Esophagus muscularis mucosa (tissue), 4 donors: ENCODE data around the gene THADA. TPM values are rescaled to one million over a fixed set of nuclear protein-coding genes. Genes with fewer than 3 reads are reported as not detected.

Source experiments
- DNase-seq: peaks from one replicate; pipeline ENCODE4 v3.0.0-alpha.2; 2017; ENCODE audit errors: extremely low spot score
- H3K27ac ChIP-seq, 4 donors: fragments of 200-600 bp; sonication (generic); replicated peaks in 1 of 4; 1 replicate in 3 of 4; 2 replicates in 1 of 4; pipeline ENCODE4 v1.5.1; 2016 to 2019; ENCODE audit warnings: mild to moderate bottlenecking in 1 of 4
- H3K27me3 ChIP-seq, 4 donors: fragments of 200-600 bp; sonication (generic); one replicate each; pipeline versions ENCODE4 v1.5.1 to v1.6.0; 2016 to 2019
- H3K36me3 ChIP-seq, 4 donors: fragments of 200-600 bp; sonication (generic); one replicate each; pipeline ENCODE4 v1.5.1; 2016 to 2019
- H3K4me1 ChIP-seq, 4 donors: fragments of 200-600 bp; sonication (generic); one replicate each; pipeline ENCODE4 v1.5.1; 2016 to 2019
- H3K4me3 ChIP-seq, 4 donors: fragments of 200-600 bp; sonication (generic); 1 replicate in 2 of 4; 2 replicates in 2 of 4; pipeline ENCODE4 v1.5.1; 2016 to 2019; ENCODE audit warnings: mild to moderate bottlenecking in 4 of 4, moderate library complexity in 1 of 4
- H3K9me3 ChIP-seq, 4 donors: fragments of 200-600 bp; sonication (generic); 1 replicate in 3 of 4; 2 replicates in 1 of 4; pipeline ENCODE4 v1.5.1; 2016 to 2019
- EP300 ChIP-seq: sonication (generic); formaldehyde crosslinking; IDR thresholded peaks from one replicate; pipeline ENCODE4 v1.6.1; 2017; ENCODE audit warnings: antibody characterized with exemption
- POLR2A ChIP-seq: fragments of 450-650 bp; IDR thresholded peaks from one replicate; pipeline ENCODE4 v1.6.1; 2017; ENCODE audit warnings: antibody characterized with exemption, moderate library complexity, mild to moderate bottlenecking, low read depth
- POLR2AphosphoS5 ChIP-seq, 2 donors: sonication (generic); formaldehyde crosslinking; IDR thresholded peaks; one replicate each; pipeline ENCODE4 v1.6.1; 2017; ENCODE audit warnings: antibody characterized with exemption in 2 of 2
- WGBS: methylation state at CpG from one replicate; pipeline ENCODE4 v1.1.5; 2018; 5-methylcytosine and 5-hydroxymethylcytosine counted together
- intact Hi-C: fragments of 100-400 bp; cut with DNase I; formaldehyde crosslinking; loops from one replicate; pipeline ENCODE4 v1.15.1; 2023
- total RNA-seq, 4 donors: library from RNA; depleted of rRNA; stranded (reverse); fragments of >200 nt; gene quantifications; one replicate each; pipeline versions ENCODE4 v1.1.0 to v1.2.1, GENCODE V29; 2016
- TF ChIP-seq, protein P1 (sequence below), 3 experiments: fragments of 200-600 bp in 2 of 3; fragments of 450-650 bp in 1 of 3; sonication (generic) in 2 of 3; IDR thresholded peaks; one replicate each; pipeline ENCODE4 v1.5.1; 2017 to 2019; ENCODE audit warnings: antibody characterized with exemption in 3 of 3, mild to moderate bottlenecking in 2 of 3, moderate library complexity in 1 of 3

THADA gene
- total RNA-seq, 4 donors from 2014 or later = 17.2 to 28.7 (median 21.3) TPM

DNA sequence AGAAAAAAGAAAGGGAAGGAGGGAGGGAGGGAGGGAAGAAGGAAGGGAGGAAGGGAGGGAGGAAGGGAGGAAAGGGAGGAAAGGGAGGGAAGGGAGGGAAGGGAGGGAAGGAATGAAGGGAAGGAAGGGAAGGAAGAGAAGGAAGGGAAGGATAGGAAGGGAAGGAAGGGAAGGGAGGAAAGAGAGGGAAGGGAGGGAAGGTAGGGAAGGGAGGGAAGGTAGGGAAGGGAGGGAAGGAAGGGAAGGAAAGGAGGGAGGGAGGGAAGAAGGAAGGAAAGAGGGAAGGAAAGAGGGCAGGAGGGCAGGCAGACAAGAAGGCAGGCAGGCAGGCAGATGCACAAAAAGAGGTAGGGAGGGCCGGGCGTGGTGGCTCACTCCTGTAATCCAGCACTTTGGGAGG is 74.9 kb downstream of the THADA start:
- no peak for DNase-seq
- Histone ChIP-seq H3K36me3 (no peaks in the 10 kb centered on the region), H3K27me3 (no peaks in the 10 kb centered on the region), H3K27ac (peak overlapping the region in 3 of 4 donors; percentile 79 to 82 (median 81)), H3K4me1 (peaks cover 41 to 72% (median 64%) of the 10 kb centered on the region in 4 donors), H3K4me3 (no peak overlapping the region), H3K9me3 (no peaks in the 10 kb centered on the region)
- TF ChIP-seq EP300 (no peak), POLR2A (no peak), POLR2AphosphoS5 (IDR thresholded peaks at IDR 0.05) (no peak)
- TF ChIP-seq, protein P1, sequence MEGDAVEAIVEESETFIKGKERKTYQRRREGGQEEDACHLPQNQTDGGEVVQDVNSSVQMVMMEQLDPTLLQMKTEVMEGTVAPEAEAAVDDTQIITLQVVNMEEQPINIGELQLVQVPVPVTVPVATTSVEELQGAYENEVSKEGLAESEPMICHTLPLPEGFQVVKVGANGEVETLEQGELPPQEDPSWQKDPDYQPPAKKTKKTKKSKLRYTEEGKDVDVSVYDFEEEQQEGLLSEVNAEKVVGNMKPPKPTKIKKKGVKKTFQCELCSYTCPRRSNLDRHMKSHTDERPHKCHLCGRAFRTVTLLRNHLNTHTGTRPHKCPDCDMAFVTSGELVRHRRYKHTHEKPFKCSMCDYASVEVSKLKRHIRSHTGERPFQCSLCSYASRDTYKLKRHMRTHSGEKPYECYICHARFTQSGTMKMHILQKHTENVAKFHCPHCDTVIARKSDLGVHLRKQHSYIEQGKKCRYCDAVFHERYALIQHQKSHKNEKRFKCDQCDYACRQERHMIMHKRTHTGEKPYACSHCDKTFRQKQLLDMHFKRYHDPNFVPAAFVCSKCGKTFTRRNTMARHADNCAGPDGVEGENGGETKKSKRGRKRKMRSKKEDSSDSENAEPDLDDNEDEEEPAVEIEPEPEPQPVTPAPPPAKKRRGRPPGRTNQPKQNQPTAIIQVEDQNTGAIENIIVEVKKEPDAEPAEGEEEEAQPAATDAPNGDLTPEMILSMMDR (IDR thresholded peaks at IDR 0.05) = no peak
- intact Hi-C loops = no loop called here
- WGBS = 100% methylated on average over 2 of the region's 2 CpGs

DNA sequence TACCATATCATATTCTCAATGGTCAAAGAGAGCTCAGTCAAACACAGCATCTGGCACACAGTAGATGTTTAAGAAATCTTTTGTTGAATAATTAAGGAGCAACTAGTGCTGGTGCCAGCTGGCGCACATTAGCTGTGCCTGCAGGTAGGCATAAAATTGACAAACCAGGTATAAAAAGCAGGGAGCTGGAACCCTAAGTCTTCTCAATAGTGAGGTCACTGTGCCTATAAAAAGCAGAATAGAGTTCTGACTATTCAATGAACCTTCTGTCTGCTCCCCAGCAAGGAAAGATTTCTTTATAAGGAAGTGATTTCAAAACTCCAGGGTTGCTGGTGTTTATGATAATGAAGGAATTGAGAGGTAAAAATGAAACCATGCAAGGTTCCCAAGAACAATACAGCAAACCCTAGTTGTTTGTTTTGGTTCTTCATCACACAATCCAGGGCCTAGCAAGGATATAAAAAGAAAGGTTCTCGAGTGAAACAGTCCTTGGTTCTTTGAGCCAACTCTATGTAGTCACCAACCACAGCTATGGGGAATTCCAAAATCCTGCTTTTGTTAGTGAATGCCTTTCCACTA is 76.1 kb downstream of the THADA start:
- intact Hi-C loops = no loop called here
- no peaks in the 10 kb centered on the region for H3K9me3 ChIP-seq
- TF ChIP-seq EP300 (no peak), POLR2A (no peak), POLR2AphosphoS5 (IDR thresholded peaks at IDR 0.05) (peak in 1 of 2 donors; percentile 31)
- TF ChIP-seq, protein P1 (IDR thresholded peaks at IDR 0.05) = no peak
- no peak for DNase-seq
- no peaks in the 10 kb centered on the region for H3K36me3 ChIP-seq
- WGBS = 45% methylated on average over 2 of the region's 2 CpGs
- no peak overlapping the region for H3K4me3 ChIP-seq
- peaks cover 46 to 74% (median 64%) of the 10 kb centered on the region in 4 donors for H3K4me1 ChIP-seq
- peak overlapping the region; percentile 79 to 82 (median 80) for H3K27ac ChIP-seq
- H3K27me3 ChIP-seq = no peaks in the 10 kb centered on the region

DNA sequence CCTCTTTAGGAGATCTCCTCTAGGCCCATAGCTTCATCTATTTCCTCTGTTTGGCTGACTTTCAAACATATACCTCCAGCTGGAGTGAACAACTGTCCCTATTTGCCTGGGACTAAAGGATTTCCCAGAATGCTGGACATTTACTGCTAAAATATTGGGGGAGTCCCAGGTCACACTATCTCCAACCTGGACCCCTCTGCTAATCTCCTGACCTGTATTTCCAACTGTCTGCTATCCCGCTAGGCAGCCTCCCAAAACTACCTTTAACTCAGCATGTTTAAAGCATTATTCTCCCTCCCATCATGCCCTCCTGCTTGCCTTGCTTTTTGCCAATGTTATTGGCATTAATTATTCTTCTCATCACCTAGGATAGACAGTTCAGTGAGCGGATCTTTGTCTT is 77.1 kb downstream of the THADA start:
- no peaks in the 10 kb centered on the region for H3K9me3 ChIP-seq
- no peaks in the 10 kb centered on the region for H3K27me3 ChIP-seq
- TF ChIP-seq, protein P1 (IDR thresholded peaks at IDR 0.05) = no peak
- H3K4me3 ChIP-seq = no peak overlapping the region
- WGBS = 100% methylated on average over 2 of the region's 2 CpGs
- no peaks in the 10 kb centered on the region for H3K36me3 ChIP-seq
- no peak for DNase-seq
- H3K4me1 ChIP-seq = peaks cover 50 to 68% (median 59%) of the 10 kb centered on the region in 4 donors
- peak overlapping the region; percentile 79 to 82 (median 80) for H3K27ac ChIP-seq
- intact Hi-C loops = no loop called here

GRCh38 chr2:43518181-43518580 is 77.7 kb downstream of the THADA start:
- 20% methylated on average over 1 of the region's 1 CpG for WGBS
- H3K4me3 ChIP-seq = no peak overlapping the region
- no peak for TF ChIP-seq EP300
- TF ChIP-seq POLR2AphosphoS5 (IDR thresholded peaks at IDR 0.05) = peak in 1 of 2 donors; percentile 21
- H3K27me3 ChIP-seq = no peaks in the 10 kb centered on the region
- intact Hi-C loops = no loop called here
- no peaks in the 10 kb centered on the region for H3K9me3 ChIP-seq
- H3K36me3 ChIP-seq = no peaks in the 10 kb centered on the region
- peaks cover 56 to 68% (median 61%) of the 10 kb centered on the region in 4 donors for H3K4me1 ChIP-seq
- peak overlapping the region; percentile 79 to 82 (median 80) for H3K27ac ChIP-seq
- DNase-seq = no peak

GRCh38 chr2:43515807-43516497 is 79.9 kb downstream of the THADA start:
- Histone ChIP-seq H3K4me1 (peaks cover 60 to 78% (median 74%) of the 10 kb centered on the region in 4 donors), H3K4me3 (no peak overlapping the region), H3K36me3 (peaks cover 0 to 9% (median 0%) of the 10 kb centered on the region in 4 donors), H3K27ac (peak overlapping the region; percentile 64 to 82 (median 80)), H3K9me3 (no peaks in the 10 kb centered on the region), H3K27me3 (no peaks in the 10 kb centered on the region)
- TF ChIP-seq POLR2A (no peak), POLR2AphosphoS5 (IDR thresholded peaks at IDR 0.05) (no peak), EP300 (no peak)
- TF ChIP-seq, protein P1 (IDR thresholded peaks at IDR 0.05) = no peak
- intact Hi-C loops = no loop called here
- WGBS = 72% methylated on average over 5 of the region's 5 CpGs
- no peak for DNase-seq
